ENCODE data around the gene HOXD9.

HOXD9 gene

GRCh38 chr2:176158855-176159662 lies 36.5 kb downstream of the HOXD9 start:
- Histone ChIP-seq H3K4me1 (ENCODE audit: control insufficient read depth in 1 of 2, insufficient read depth in 1 of 2, low read depth in 1 of 2, low read length in 1 of 2) (no peaks in the 10 kb centered on the region), H3K27me3 (peaks cover 100% of the 10 kb centered on the region), H3K4me3 (ENCODE audit: low read depth in 1 of 2, low read length in 1 of 2) (no peak overlapping the region), H3K9me3 (no peaks in the 10 kb centered on the region), H3K36me3 (no peaks in the 10 kb centered on the region), H3K27ac (no peak overlapping the region)
- no peak for TF ChIP-seq CTCF (IDR thresholded peaks at IDR 0.05)

- Histone ChIP-seq H3K9me3 (no peaks in the 10 kb centered on the region), H3K27me3 (peaks cover 100% of the 10 kb centered on the region)
- TF ChIP-seq CTCF (IDR thresholded peaks at IDR 0.05) = no peak
Measured at GRCh38 chr2:176159663-176160250, 37.2 kb downstream of the HOXD9 start.

GRCh38 chr2:176160251-176160985 lies 37.9 kb downstream of the HOXD9 start:
- Histone ChIP-seq H3K36me3 (no peaks in the 10 kb centered on the region), H3K9me3 (no peaks in the 10 kb centered on the region), H3K27ac (no peak overlapping the region), H3K4me3 (ENCODE audit: low read depth in 1 of 2, low read length in 1 of 2) (no peak overlapping the region), H3K4me1 (ENCODE audit: control insufficient read depth in 1 of 2, insufficient read depth in 1 of 2, low read depth in 1 of 2, low read length in 1 of 2) (peaks cover 3 to 7% of the 10 kb centered on the region in 2 experiments), H3K27me3 (peaks cover 100% of the 10 kb centered on the region)
- no peak for TF ChIP-seq CTCF (IDR thresholded peaks at IDR 0.05)

More at GRCh38 chr2:176159663-176160250, 37.2 kb downstream of the HOXD9 start:
- Histone ChIP-seq H3K4me1 (ENCODE audit: control insufficient read depth in 1 of 2, insufficient read depth in 1 of 2, low read depth in 1 of 2, low read length in 1 of 2) (peaks cover 0 to under 1% of the 10 kb centered on the region in 2 experiments), H3K27ac (no peak overlapping the region), H3K36me3 (no peaks in the 10 kb centered on the region), H3K4me3 (ENCODE audit: low read depth in 1 of 2, low read length in 1 of 2) (no peak overlapping the region)

- Histone ChIP-seq H3K36me3 (no peaks in the 10 kb centered on the region), H3K9me3 (no peaks in the 10 kb centered on the region), H3K27me3 (peaks cover 100% of the 10 kb centered on the region), H3K4me3 (ENCODE audit: low read depth in 1 of 2, low read length in 1 of 2) (no peak overlapping the region), H3K4me1 (ENCODE audit: control insufficient read depth in 1 of 2, insufficient read depth in 1 of 2, low read depth in 1 of 2, low read length in 1 of 2) (peaks cover 4 to 7% of the 10 kb centered on the region in 2 experiments), H3K27ac (no peak overlapping the region)
- no peak for TF ChIP-seq CTCF (IDR thresholded peaks at IDR 0.05)
Measured at GRCh38 chr2:176160986-176161824, 38.7 kb downstream of the HOXD9 start.

Measured in neutrophil (primary cell).